HepG2 (cell line): ENCODE data around the gene SELENOM. TPM values are rescaled to one million over a fixed set of nuclear protein-coding genes. Genes with fewer than 3 reads are reported as not detected.
A peak's percentile ranks its signal among the peaks of the same experiment; 100 is the strongest.

Experiments
- ATAC-seq: fragments of 200-7000 bp; cut with Tn5 transposase; 3 replicates; pipeline ENCODE4 v1.9.1; 2020; ENCODE audit warnings: mild to moderate bottlenecking, moderate library complexity
- BruUV-seq: library from RNA; stranded (reverse); fragments of 400-500 nt; replicated peaks from 2 replicates; lab custom pipeline; 2021; lab: Mats Ljungman, UMichigan
- CTCF ChIA-PET: fragments of 300-600 bp; formaldehyde crosslinking; extraction: SDS; loops from one replicate; lab custom pipeline; 2021; ENCODE audit warnings: low total read pairs, inconsistent platforms, low intra/inter-chr PET ratio; lab: Yijun Ruan, JAX
- POLR2A ChIA-PET: fragments of 350-600 bp; sonication (Branson Sonifier 250); formaldehyde crosslinking; loops from one replicate; lab custom pipeline; 2020; ENCODE audit warnings: antibody characterized with exemption, inconsistent platforms; lab: Yijun Ruan, JAX
- DNase-seq: peaks from one replicate; pipeline ENCODE4 v3.0.0-alpha.2; 2015; ENCODE audit warnings: low spot score
- FAIRE-seq: peaks from 3 replicates; lab custom pipeline; 2011; peaks lifted over from hg19 to GRCh38; lab: Jason Lieb, UNC
- H2AFZ ChIP-seq: one replicate; pipeline ENCODE4 v1.6.1; 2011; ENCODE audit warnings: low read length, inconsistent platforms
- H3K27ac ChIP-seq: fragments of 300-600 bp; 3 replicates; pipeline ENCODE4 v1.8.0; 2011; ENCODE audit warnings: mixed run types, mild to moderate bottlenecking, mixed read lengths, low read length, inconsistent platforms; ENCODE audit not compliant: insufficient read depth; ENCODE audit errors: extremely low read length
- H3K27me3 ChIP-seq, 2 experiments: fragments of 200-600 bp in 1 of 2; 2 replicates in 1 of 2; 3 replicates in 1 of 2; pipeline versions ENCODE4 v1.6.0 to v1.8.0; 2011; ENCODE audit warnings: low read length in 2 of 2, mild to moderate bottlenecking in 2 of 2, moderate library complexity in 2 of 2, inconsistent platforms in 1 of 2; ENCODE audit not compliant: insufficient read depth in 2 of 2, control insufficient read depth in 1 of 2
- H3K36me3 ChIP-seq, 2 experiments: fragments of 200-600 bp in 1 of 2; replicated peaks in 1 of 2; 2 replicates in 1 of 2; 3 replicates in 1 of 2; pipeline versions ENCODE4 v1.5.1 to v1.8.0; 2011; ENCODE audit warnings: low read length in 2 of 2, inconsistent platforms in 1 of 2; ENCODE audit not compliant: insufficient read depth in 2 of 2, control insufficient read depth in 1 of 2
- H3K4me1 ChIP-seq: 2 replicates; pipeline ENCODE4 v1.5.1; 2012; ENCODE audit warnings: low read length, inconsistent platforms; ENCODE audit not compliant: insufficient read depth
- H3K4me2 ChIP-seq: 2 replicates; pipeline ENCODE4 v1.6.0; 2011; ENCODE audit warnings: low read depth, low read length, inconsistent platforms
- H3K4me3 ChIP-seq, 3 experiments: fragments of 200-600 bp in 1 of 3; sonication (generic), shearing (Covaris generic) in 1 of 3; replicated peaks in 1 of 3; 2 replicates each; pipeline ENCODE4 v1.5.1; 2011 to 2016; ENCODE audit warnings: low read length in 3 of 3, inconsistent platforms in 2 of 3, low read depth in 2 of 3, mild to moderate bottlenecking in 2 of 3, control low read depth in 1 of 3, mixed read lengths in 1 of 3; ENCODE audit not compliant: insufficient read depth in 1 of 3
- H3K79me2 ChIP-seq: one replicate; pipeline ENCODE4 v1.6.1; 2011; ENCODE audit warnings: low read length, inconsistent platforms; ENCODE audit not compliant: insufficient read depth
- H3K9ac ChIP-seq: 2 replicates; pipeline ENCODE4 v1.6.0; 2011; ENCODE audit warnings: mild to moderate bottlenecking, low read depth, low read length, inconsistent platforms; ENCODE audit not compliant: insufficient read depth
- H3K9me3 ChIP-seq: 2 replicates; pipeline ENCODE4 v1.5.1; 2012; ENCODE audit warnings: mild to moderate bottlenecking, low read length
- H4K20me1 ChIP-seq: 2 replicates; pipeline ENCODE4 v1.6.0; 2011; ENCODE audit warnings: inconsistent platforms, mild to moderate bottlenecking, low read length, moderate library complexity; ENCODE audit not compliant: insufficient read depth
- CAMTA2 ChIP-seq: sonication (generic); formaldehyde crosslinking; IDR thresholded peaks from 2 replicates; pipeline ENCODE4 v1.4.0; 2020; ENCODE audit warnings: mild to moderate bottlenecking, missing genetic modification reagents, borderline replicate concordance
- CEBPZ ChIP-seq: IDR thresholded peaks from 2 replicates; pipeline ENCODE4 v1.6.1; 2012; ENCODE audit warnings: low read length, improper control_type of control experiment
- DR1 ChIP-seq: sonication (generic); formaldehyde crosslinking; IDR thresholded peaks from 2 replicates; pipeline ENCODE4 v1.8.0; 2021; ENCODE audit warnings: mild to moderate bottlenecking, missing genetic modification reagents, inconsistent platforms
- EEA1 ChIP-seq: sonication (generic); formaldehyde crosslinking; IDR thresholded peaks from 2 replicates; pipeline ENCODE4 v1.5.1; 2020; ENCODE audit warnings: mild to moderate bottlenecking, missing genetic modification reagents, borderline replicate concordance
- FOSL2 ChIP-seq: sonication (generic); formaldehyde crosslinking; IDR thresholded peaks from 2 replicates; pipeline ENCODE4 v1.4.0; 2020; ENCODE audit warnings: missing genetic modification reagents
- LCORL ChIP-seq, 2 experiments: fragments of 450-650 bp in 1 of 2; sonication (generic) in 1 of 2; formaldehyde crosslinking in 1 of 2; IDR thresholded peaks; 2 replicates each; pipeline versions ENCODE4 v1.5.0 to v1.6.1; 2017 to 2020; ENCODE audit warnings: antibody characterized with exemption in 1 of 2, missing genetic modification reagents in 1 of 2
- SPEN ChIP-seq: sonication (generic); formaldehyde crosslinking; IDR thresholded peaks from 2 replicates; pipeline ENCODE4 v1.5.1; 2020; ENCODE audit warnings: low read depth, mild to moderate bottlenecking, missing genetic modification reagents
- ZBTB2 ChIP-seq: sonication (generic); formaldehyde crosslinking; IDR thresholded peaks from 2 replicates; pipeline ENCODE4 v1.8.0; 2022; ENCODE audit warnings: low read depth, missing genetic modification reagents
- ZFP1 ChIP-seq: IDR thresholded peaks from 2 replicates; pipeline ENCODE4 v1.6.1; 2016
- ZNF101 ChIP-seq: sonication (generic); formaldehyde crosslinking; IDR thresholded peaks from 2 replicates; pipeline ENCODE4 v1.4.0; 2020; ENCODE audit warnings: mild to moderate bottlenecking, low read depth, missing genetic modification reagents, borderline replicate concordance
- ZNF557 ChIP-seq: sonication (generic); formaldehyde crosslinking; IDR thresholded peaks from 2 replicates; pipeline ENCODE4 v1.4.0; 2020; ENCODE audit warnings: missing genetic modification reagents
- ZSCAN30 ChIP-seq: sonication (generic); formaldehyde crosslinking; IDR thresholded peaks from 2 replicates; pipeline ENCODE4 v1.5.0; 2020; ENCODE audit warnings: mild to moderate bottlenecking, missing genetic modification reagents
- ZXDC ChIP-seq: sonication (generic); formaldehyde crosslinking; IDR thresholded peaks from 2 replicates; pipeline ENCODE4 v1.5.0; 2020; ENCODE audit warnings: mild to moderate bottlenecking, missing genetic modification reagents
- WGBS: methylation state at CpG from one replicate; pipeline ENCODE4 v1.1.6; 2017; ENCODE audit warnings: low lambda C conversion rate; 5-methylcytosine and 5-hydroxymethylcytosine counted together
- in situ Hi-C: cut with HindIII; loops from 2 replicates; pipeline ENCODE4 v1.10.0; 2017; ENCODE audit warnings: low pct_unique_long_range_greater_than_20kb; ENCODE audit not compliant: extremely low pct_ligation_motif_present
- intact Hi-C: fragments of 100-400 bp; cut with micrococcal nuclease; formaldehyde crosslinking; loops from one replicate; pipeline ENCODE4 v1.10.0; 2022; ENCODE audit not compliant: unreplicated experiment
- polyA plus RNA-seq, 8 experiments: library from polyadenylated mRNA; depleted of rRNA in 3 of 8; stranded (reverse) in 7 of 8; unstranded in 1 of 8; fragments of >200 nt; fragmentation: Illumina TruSeq in 4 of 8; extraction: Trizol in 4 of 8; gene quantifications; 2 replicates each; pipeline versions ENCODE4 v1.2.1 to v1.2.3, GENCODE V29; 2011 to 2016; ENCODE audit warnings: low read depth in 4 of 8, missing spikeins in 1 of 8, mixed read lengths in 1 of 8; ENCODE audit not compliant: insufficient read depth in 1 of 8
- total RNA-seq, 5 experiments: library from RNA; depleted of rRNA; stranded (reverse); fragments of >200 nt; fragmentation: Illumina TruSeq; extraction: Trizol; gene quantifications; 2 replicates each; pipeline ENCODE4 v1.2.3, GENCODE V29; 2016; ENCODE audit warnings: low read depth in 1 of 5

SELENOM gene
- total and polyA plus RNA-seq, 2 of the 13 experiments (the other 11 are each of a cell fraction or from before 2014, with no cell fraction given), result 4.1 to 4.3 TPM

GRCh38 chr22:31081963-31082605 lies 25.3 kb downstream of the SELENOM start:
- Histone ChIP-seq H2AFZ (no peak overlapping the region), H3K79me2 (peaks cover 3% of the 10 kb centered on the region), H3K4me1 (peaks cover 47% of the 10 kb centered on the region), H3K9ac (peak overlapping the region; percentile 80), H3K36me3 (peaks cover 7 to 8% of the 10 kb centered on the region in 2 experiments; a peak in 2 of 5 replicates), H3K9me3 (no peaks in the 10 kb centered on the region), H4K20me1 (no peaks in the 10 kb centered on the region), H3K27ac (no peak overlapping the region), H3K27me3 (no peaks in the 10 kb centered on the region; a peak in 1 of 5 replicates), H3K4me3 (peak overlapping the region; percentile 71 to 92 (median 89)), H3K4me2 (peak overlapping the region; percentile 93)
- no peak for FAIRE-seq
- no peak; the same call in 2 of the 3 replicates for ATAC-seq
- intact Hi-C loops (loop anchor here (5.0 kb wide), 3 partner anchors 100 to 135 kb away; partner anchors contain the start of genes MORC2 and TUG1), in situ Hi-C loops (loop anchor here (5.0 kb wide), 1 partner anchor 115 kb away; the partner anchor contains the start of genes MORC2 and TUG1)
- DNase-seq, result no peak
- no TSS peak for BruUV-seq
- ChIA-PET POLR2A (interaction anchor here (0.6 to 6.5 kb wide), 12 partner anchors 9 to 148 kb away, joined by 3 to 113 read pairs (median 6); partner anchors contain the start of genes MORC2 and TUG1), CTCF (interaction anchor here (0.7 to 2.1 kb wide), 2 partner anchors 134 to 143 kb away, joined by 3 to 7 read pairs; no protein-coding TSS in a partner anchor)
- 36% methylated on average over 4 of the region's 6 CpGs for WGBS
- TF ChIP-seq ZFP1 (CRISPR knock-in tag) (no peak), LCORL (IDR thresholded peaks at IDR 0.05) (no peak), LCORL (CRISPR knock-in tag; IDR thresholded peaks at IDR 0.05) (no peak), ZNF557 (CRISPR knock-in tag) (no peak), FOSL2 (0 out of 2 replicates have a peak, but pooled peaks have one; percentile 12), DR1 (CRISPR knock-in tag) (no peak), ZSCAN30 (no peak), ZNF101 (no peak), ZXDC (CRISPR knock-in tag) (0 out of 2 replicates have a peak, but pooled peaks have one; percentile 38), ZBTB2 (no peak), CAMTA2 (CRISPR knock-in tag) (0 out of 2 replicates have a peak, but pooled peaks have one; percentile 57), SPEN (CRISPR knock-in tag) (no peak), CEBPZ (no peak), EEA1 (CRISPR knock-in tag) (0 out of 2 replicates have a peak, but pooled peaks have one; percentile 9)
